Measurements from ENCODE around the gene DMBT1. TPM values are rescaled to one million over a fixed set of nuclear protein-coding genes. Genes with fewer than 3 reads are reported as not detected.

DMBT1 gene
- total and polyA plus RNA-seq, 10 of the 15 experiments (the other 5 are each of a cell fraction or from before 2014, with no cell fraction given) = under 0.01 to 0.13 (median 0.03) TPM; not detected in 5

- TF ChIP-seq ATF2 (IDR thresholded peaks at IDR 0.05; ENCODE audit: low read length) (no peak), CTCF (IDR thresholded peaks at IDR 0.05 in 2 of 3, conservative IDR thresholded peaks at IDR 0.05 in 1 of 3; ENCODE audit: control insufficient read depth in 2 of 3, extremely low read depth in 1 of 3, insufficient read depth in 1 of 3, low read depth in 3 of 3, low read length in 3 of 3) (no peak), FOXK2 (IDR thresholded peaks at IDR 0.05) (no peak), YBX1 (IDR thresholded peaks at IDR 0.05) (no peak), DPF2 (IDR thresholded peaks at IDR 0.05) (no peak)
Measured at GRCh38 chr10:122561212-122561611, 658 bp downstream of the DMBT1 start (continued).

- no peak overlapping the region for H3K9ac ChIP-seq (ENCODE audit: control insufficient read depth, insufficient read depth, low read length)
- FAIRE-seq (no peak), DNase-seq (ENCODE audit: low read depth, low spot score) (no peak), ATAC-seq (no peak)
- no peaks in the 10 kb centered on the region for H3K9me3 ChIP-seq (replicated peaks; ENCODE audit: control insufficient read depth, insufficient read depth, low read length)
- intact Hi-C loops (cut with micrococcal nuclease; ENCODE audit: unreplicated experiment) (loop anchor here (10.0 kb wide), 1 partner anchor 127 kb away; no protein-coding TSS in a partner anchor), in situ Hi-C loops (cut with MboI) (no loop called here)
- ChIA-PET RAD21 (ENCODE audit: unreplicated experiment) (no interaction called here), POLR2A (no interaction called here), CTCF (no interaction called here), SMC1A (ENCODE audit: uncharacterized antibody, unreplicated experiment) (no interaction called here)
- H3K27me3 ChIP-seq (replicated peaks in 1 of 2; ENCODE audit: control insufficient read depth in 2 of 2, insufficient read depth in 2 of 2, low read length in 1 of 2) = no peaks in the 10 kb centered on the region; a peak in 1 of 4 replicates
- BruUV-seq (replicated peaks) = no TSS peak
- no peak overlapping the region for H2AFZ ChIP-seq (ENCODE audit: control insufficient read depth, low read depth, low read length)
- H3K4me1 ChIP-seq (ENCODE audit: control insufficient read depth, insufficient read depth, low read length) = no peaks in the 10 kb centered on the region
- H3K79me2 ChIP-seq (ENCODE audit: control insufficient read depth, insufficient read depth, low read length) = no peaks in the 10 kb centered on the region
- H3K4me2 ChIP-seq (ENCODE audit: control insufficient read depth, insufficient read depth) = no peak overlapping the region
- H4K20me1 ChIP-seq (ENCODE audit: control insufficient read depth, insufficient read depth) = no peaks in the 10 kb centered on the region; the same call in 1 of the 2 replicates
- H3K36me3 ChIP-seq (ENCODE audit: control insufficient read depth in 2 of 2, insufficient read depth in 2 of 2, low read length in 1 of 2) = no peaks in the 10 kb centered on the region
- H3K4me3 ChIP-seq = no peak overlapping the region
- no peak overlapping the region for H3K27ac ChIP-seq (ENCODE audit: control insufficient read depth, insufficient read depth)
- no peak for TF ChIP-seq ZNF217 (IDR thresholded peaks at IDR 0.05)
- TF ChIP-seq ETV6 (conservative IDR thresholded peaks at IDR 0.05 in 1 of 2, IDR thresholded peaks at IDR 0.05 in 1 of 2; ENCODE audit: borderline replicate concordance in 1 of 2, low read depth in 1 of 2) = no peak
- no peak for TF ChIP-seq CBFB (IDR thresholded peaks at IDR 0.05; ENCODE audit: low read depth)
- TF ChIP-seq CEBPZ (IDR thresholded peaks at IDR 0.05; ENCODE audit: low read depth, low read length) = no peak
- TF ChIP-seq JUNB (IDR thresholded peaks at IDR 0.05) = no peak
- no peak for TF ChIP-seq SMARCA5 (IDR thresholded peaks at IDR 0.05)
- TF ChIP-seq NFYB (IDR thresholded peaks at IDR 0.05; ENCODE audit: insufficient read depth, low read depth, low read length) = no peak
- no peak for TF ChIP-seq IRF4 (IDR thresholded peaks at IDR 0.05; ENCODE audit: low read depth, low read length)
- TF ChIP-seq SUPT20H (IDR thresholded peaks at IDR 0.05; ENCODE audit: borderline replicate concordance, control insufficient read depth, low read depth, low read length) = no peak
- TF ChIP-seq BHLHE40 (IDR thresholded peaks at IDR 0.05; ENCODE audit: borderline replicate concordance in 1 of 2, low read depth in 2 of 2, low read length in 1 of 2) = no peak
- no peak for TF ChIP-seq NR2C2 (IDR thresholded peaks at IDR 0.05; ENCODE audit: borderline replicate concordance, control insufficient read depth, insufficient read length, low read depth)
- no peak for TF ChIP-seq RFX5 (IDR thresholded peaks at IDR 0.05; ENCODE audit: low read depth, low read length)
- no peak for TF ChIP-seq ATF7 (IDR thresholded peaks at IDR 0.05; ENCODE audit: low read depth)
- TF ChIP-seq NFIC (IDR thresholded peaks at IDR 0.05; ENCODE audit: low read depth, low read length) = no peak
Measured at GRCh38 chr10:122561792-122562191, 1.2 kb downstream of the DMBT1 start.

All from GM12878 (cell line).